ENCODE results near the gene MAD1L1. TPM values are rescaled to one million over a fixed set of nuclear protein-coding genes. Genes with fewer than 3 reads are reported as not detected.
"Not testable (repeated sequence)": the region's sequence is repeated elsewhere in the genome, so short reads cannot be mapped to it uniquely, and the experiment has no call there.

Gene MAD1L1
- polyA plus RNA-seq, 4 donors, result 22.6 to 26.9 (median 24.6) TPM

DNA sequence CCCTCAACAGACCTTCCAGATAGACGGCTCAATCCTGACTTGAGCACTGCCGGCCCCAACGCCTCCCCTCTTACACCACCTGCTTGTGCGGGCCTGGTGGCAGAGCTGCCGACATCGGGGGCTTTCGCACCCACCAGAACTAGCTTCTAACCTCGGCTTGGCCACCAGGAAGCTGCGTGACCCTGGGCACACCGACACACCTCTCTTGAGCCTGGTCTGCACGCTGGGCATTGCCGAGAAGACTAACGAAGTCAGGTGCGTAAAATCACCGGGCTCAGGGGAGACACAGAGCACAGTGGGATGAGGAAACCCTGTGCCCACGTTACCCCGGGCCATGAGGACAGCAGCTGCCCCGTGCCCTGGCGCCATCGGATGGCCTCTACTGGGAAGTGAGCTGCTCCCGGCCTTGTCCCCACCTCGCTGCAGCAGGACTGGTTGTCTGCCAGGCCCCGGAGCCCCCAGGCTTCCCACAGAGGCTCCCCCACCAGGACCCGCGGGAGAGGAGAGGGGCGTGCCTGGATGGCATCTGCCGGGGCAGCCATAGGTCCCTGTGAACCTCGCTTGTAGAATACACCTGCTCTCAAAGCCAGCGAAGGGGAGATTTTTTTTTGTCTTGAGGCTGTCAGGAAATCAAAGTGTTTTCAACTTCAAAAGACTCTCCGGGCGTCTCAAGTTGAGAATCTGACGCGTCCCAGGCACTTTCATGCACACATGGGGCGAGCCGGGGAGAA, 408.4 kb downstream of the MAD1L1 start:
- DNase-seq (ENCODE audit: low read depth in 4 of 4, low spot score in 3 of 4), result not testable (repeated sequence)

DNA sequence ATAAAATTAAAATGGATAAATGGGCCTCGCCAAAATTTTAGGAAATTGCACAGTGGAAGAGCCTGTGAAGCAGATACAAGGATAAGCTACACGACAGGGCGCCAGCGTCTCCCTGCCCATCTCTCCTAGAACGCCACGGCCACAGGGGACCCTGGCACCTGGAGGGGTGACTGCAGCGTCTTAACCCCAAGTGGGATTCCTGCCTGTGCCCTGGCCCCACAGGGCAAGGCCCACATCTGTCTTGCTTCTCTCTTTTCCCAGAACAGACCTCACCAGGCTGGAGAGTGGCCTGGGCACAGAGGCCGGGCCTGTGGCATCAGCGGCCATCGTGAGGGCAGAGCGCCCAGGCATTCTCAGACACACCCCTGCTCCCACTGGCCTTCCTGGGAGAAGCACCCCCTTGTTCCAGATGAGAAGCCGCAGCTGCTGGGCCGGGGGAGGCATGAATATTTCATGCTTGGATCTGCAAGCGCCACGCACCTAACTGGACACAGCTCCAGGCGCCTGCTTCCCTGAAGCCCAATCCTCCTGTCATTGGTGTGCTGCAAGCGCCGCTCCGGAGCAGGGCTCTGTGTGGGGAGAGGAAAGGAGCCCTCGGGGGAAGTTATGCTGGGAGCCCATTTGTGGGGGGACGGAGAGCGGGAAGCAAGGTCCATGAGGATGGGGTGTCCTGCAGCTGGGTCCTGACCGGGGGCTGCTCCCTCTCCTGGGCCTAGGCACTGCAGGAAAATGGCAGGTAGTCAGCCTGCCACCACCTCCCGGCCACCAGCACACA, 409.2 kb downstream of the MAD1L1 start:
- no peak for DNase-seq (ENCODE audit: low read depth in 4 of 4, low spot score in 3 of 4)

DNA sequence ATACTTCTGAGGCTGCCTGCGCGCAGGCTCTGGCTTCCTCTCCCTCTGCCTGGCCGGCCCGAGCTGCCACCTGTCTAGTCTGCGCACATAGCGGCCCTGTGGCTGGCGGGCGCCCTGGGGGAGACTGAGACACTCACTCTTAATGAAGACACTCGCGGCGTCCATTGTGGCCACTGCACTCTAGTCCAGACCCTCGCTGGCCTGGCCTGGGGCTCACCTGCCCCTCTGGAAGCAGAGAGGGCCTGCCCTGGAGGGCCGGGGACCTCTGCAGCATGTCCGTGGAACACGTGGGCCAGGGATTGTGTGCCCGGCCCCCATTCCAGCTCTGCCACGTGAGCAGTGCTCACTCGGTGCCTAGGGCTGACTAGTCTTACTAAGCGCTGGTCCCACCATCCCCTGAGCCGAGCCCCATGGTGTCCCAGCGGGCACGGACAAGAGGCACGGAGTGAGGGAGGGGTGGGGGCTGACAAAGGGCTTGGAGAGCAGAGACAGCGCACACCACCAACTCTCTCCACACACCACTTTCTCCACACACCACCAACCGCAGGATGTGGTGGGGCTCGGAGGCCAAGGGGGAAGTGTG, 413.4 kb downstream of the MAD1L1 start:
- no peak for DNase-seq (ENCODE audit: low read depth in 4 of 4, low spot score in 3 of 4)

DNA sequence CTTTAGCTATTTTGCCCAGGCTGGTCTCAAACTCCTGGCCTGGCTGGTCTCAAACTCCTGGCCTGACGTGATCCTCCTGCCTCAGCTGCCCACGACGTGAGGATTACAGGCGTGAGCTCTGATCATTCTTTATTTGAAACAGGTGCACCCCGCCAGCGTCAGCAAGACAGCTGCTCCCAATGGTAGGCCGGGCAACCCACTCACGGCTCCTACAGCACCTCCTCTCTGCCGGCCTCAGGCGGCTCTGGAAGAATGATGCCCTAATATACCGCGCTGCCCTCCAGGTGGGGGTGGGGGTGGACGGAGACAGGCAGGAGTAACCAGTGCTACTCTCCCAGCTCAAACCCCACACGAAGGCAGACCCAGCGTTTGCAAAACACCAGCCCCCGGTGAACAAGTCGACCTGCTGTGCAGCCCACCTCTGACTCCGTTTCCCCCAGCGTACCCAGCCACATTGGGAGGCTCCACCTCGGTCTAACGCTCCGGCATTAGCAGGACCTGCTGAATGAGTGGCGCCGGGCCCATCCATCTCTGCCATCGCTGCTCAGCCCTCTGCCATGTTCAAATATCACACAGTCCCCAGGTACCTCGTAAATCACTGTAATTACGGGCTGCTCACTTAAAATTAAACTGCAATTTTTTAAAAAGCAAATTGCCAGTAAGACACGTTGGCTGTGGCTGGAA, 414.0 kb downstream of the MAD1L1 start:
- no peak for DNase-seq (ENCODE audit: low read depth in 4 of 4, low spot score in 3 of 4)

DNA sequence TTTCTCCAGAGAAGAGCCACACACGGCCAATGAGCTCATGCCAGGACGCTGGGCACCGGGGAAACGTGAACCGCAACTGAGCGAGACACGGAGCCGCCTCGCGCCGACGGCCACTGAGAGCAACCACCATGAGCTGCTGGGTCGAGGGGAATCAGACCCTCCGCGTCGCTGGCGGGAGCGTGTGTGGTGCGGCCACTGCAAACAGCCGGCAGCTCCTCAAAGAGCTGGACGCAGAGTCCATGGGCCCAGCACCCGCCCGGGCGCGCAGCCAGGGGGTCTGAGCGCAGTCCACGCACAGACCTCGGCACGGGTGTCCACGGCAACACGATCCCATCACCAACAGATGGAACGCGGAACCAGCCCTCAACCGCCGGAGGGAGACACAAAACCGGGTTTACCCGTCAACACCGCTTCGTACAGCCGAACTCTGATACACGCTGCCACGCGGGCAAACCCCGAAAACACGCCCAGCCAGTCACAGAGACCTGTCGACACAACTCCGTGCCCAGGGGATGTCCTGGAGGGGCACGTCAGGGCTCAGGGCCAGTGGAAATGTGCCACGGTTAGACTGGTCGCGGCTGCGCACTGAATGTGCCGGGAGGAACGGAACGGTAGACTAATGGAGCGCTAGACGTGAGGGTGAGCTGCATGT, 415.6 kb downstream of the MAD1L1 start:
- DNase-seq (ENCODE audit: low read depth in 4 of 4, low spot score in 3 of 4), result no peak

DNA sequence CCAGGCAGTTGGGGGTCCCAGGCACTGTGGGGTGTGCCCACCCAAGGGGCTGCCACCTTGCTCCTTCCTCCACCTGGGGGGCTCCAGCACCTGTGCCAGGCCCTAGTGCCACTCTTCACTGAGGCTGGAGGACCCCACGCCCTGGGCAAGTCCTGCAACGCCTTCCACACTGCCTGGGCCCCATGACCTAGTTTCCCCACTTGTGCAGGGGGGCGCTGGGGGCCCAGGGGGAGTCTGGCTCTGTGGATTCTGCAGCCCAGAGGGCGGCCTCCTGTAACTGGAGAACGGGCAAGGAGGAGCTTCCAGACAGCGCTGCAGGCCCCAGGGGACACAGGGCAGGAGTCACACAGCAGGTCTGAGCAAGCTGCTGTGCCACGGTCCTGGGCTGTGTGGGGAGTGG, 416.3 kb downstream of the MAD1L1 start:
- not testable (repeated sequence) for DNase-seq (ENCODE audit: low read depth in 4 of 4, low spot score in 3 of 4)

DNA sequence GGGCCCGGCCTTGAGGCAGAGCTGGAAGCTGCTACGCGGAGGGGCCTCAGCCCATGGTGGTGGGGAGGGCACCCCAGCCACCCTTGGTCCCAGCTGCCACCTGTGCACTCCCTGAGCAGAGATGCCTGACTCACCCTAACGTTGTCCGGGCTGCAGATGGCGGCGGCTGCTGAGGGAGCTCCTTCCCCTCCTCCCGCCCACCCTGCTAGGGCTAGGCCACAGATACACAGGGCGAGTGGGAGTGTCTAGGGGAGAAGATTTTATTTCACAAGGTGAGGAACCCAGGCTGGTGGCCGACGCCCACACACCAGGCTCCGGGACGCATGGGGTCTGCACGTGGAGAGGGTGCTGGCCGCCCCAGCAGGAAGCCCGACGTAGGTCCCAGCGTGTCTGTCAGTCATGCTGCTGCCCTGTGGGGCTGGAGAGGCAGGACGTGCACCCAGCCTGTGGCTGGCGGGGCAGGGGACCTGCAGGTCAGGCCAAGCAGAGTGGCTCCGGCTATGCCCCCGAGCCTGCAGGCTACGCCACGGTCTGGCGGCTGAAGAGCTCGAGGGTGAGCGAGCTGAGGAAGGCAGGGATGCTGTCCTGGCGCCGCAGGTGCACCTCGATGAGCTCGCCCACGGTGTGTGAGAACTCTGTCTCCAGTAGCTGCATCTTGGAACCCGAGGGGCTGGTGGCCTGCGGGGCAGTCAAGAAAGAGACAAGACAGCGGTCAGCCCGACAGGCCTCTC, 417.0 kb downstream of the MAD1L1 start:
- DNase-seq (ENCODE audit: low read depth in 4 of 4, low spot score in 3 of 4), result not testable (repeated sequence)

DNA sequence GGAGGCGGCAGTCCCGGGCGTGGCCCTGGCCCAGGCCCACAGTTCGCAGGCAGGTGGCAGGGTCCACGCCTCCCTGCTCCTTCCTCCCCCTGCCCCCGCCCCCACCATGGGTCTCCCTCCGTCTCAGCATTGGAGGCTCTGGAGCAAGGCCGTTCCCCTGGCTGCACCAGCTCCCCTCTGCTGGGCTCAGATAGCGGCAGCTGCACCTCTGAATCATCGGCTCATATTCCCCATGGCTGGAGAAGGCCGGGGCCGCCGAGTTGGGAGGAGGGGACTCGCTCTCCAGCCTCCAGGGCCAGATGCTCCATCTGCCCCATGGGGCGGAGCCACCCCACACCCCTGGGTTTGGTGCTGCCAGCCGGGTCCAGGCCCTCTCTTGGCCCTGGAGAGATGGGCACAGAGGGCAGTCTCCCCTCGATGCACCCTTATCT, 417.7 kb downstream of the MAD1L1 start:
- DNase-seq (ENCODE audit: low read depth in 4 of 4, low spot score in 3 of 4), result no peak

DNA sequence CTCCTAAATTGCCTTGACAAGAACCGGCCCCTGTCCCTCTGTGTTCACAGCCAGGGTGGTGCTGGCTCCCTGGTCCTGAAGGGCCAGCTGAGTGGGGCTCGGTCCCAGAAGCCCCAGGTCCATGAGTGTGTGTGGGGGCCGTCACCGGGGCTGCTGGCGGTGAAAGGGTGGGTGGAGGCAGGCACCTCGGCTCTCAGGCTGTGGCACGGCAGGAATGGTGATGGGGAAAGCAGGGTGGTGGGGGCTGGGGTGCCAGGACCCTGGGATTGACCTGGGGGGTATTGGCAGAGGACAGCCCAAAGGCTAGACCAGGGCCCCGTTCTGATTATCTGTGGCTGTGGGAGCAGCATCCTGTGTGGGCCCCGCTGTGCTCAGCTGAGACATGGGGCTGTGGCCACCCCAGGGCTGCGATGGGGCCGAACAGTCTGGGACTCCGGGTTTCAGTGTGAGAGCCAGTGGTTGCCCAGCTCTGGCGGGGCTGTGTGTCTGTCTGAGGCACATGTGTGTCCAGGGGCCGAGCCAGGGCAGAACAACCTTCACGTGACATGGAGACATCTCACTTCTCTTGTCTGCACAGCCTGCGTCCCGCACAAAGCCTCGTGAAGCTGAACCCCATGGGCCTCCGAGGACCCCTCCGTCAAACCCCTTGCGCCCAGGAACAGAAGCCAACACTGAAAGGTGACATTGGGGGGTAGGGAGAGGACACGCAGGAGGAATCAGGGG, 418.5 kb downstream of the MAD1L1 start:
- no peak for DNase-seq (ENCODE audit: low read depth in 4 of 4, low spot score in 3 of 4)

DNA sequence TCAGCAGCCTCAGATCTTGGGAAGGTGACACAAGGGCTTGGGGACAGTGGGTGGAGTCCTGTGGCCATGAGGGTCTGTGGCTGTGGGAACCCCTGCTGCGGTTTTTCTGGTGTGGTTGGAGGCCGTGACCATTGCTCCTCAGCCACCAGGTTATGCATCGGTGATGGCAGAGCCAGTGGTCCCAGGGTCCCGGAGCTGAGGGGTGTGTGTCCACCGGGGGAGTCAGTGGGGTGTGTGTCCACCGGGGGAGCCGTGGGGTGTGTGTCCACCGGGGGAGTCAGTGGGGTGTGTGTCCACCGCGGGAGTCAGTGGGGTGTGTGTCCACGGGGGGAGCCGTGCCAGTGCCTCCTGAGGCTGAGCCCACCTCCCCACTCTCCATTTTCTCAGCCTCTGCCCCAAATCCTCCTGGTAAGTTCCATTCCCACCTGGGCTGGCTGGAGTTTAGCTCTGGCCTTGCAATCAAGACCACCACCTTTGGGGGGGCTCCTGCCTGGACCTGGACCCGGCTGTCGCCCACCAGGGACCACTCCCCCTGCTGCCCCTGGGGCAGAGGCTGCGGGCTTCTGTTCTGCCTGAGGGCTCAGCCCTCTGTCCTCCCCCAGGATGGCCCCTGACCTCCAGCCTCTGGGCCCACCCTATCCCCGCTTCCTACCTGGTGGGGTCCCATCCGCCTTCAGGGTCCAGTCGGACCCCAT, 419.2 kb downstream of the MAD1L1 start:
- DNase-seq (ENCODE audit: low read depth in 4 of 4, low spot score in 3 of 4), result no peak

DNA sequence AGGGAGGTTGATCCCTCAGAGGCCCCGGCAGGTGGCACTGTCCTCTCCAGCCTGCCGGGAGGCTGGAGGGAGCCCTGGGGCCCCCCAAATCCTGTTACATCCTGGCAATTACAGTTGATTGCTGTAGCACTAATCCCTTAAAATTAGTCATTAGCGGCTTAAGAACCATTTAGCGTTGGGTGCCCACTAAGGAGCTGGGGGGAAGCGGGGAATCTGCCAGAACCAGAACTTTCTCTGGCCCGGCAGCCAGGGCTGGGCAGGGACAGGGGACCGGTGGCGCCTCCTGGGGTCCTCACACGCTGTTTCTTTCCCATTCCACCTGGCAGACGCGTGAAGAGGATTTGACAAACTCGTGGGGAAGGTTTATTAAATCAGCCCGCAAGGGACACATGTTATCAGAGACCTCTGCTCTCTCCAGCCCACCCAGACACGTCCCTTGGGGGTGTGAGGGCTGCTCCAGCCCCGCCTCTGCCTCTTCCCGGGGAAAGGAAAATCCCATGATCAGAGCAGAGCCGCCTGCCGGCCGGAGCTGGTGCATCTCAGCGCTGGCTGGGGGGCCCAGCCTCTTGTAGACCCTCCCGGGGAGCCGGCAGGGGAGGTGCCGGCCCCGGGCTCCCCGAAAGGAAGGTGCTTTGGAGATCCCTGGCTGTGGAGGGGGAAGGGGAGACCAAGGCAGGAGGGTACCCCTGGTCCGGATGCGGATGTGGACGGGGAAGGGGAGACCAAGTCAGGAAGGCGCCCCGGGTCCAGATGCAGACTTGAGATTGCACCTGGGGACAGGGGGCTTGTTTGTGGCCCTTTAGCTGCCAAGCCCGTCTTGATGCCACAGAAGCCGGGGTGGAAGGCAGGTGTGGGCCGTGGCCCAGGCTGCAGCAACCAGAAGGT, 420.0 kb downstream of the MAD1L1 start:
- no peak for DNase-seq (ENCODE audit: low read depth in 4 of 4, low spot score in 3 of 4)

DNA sequence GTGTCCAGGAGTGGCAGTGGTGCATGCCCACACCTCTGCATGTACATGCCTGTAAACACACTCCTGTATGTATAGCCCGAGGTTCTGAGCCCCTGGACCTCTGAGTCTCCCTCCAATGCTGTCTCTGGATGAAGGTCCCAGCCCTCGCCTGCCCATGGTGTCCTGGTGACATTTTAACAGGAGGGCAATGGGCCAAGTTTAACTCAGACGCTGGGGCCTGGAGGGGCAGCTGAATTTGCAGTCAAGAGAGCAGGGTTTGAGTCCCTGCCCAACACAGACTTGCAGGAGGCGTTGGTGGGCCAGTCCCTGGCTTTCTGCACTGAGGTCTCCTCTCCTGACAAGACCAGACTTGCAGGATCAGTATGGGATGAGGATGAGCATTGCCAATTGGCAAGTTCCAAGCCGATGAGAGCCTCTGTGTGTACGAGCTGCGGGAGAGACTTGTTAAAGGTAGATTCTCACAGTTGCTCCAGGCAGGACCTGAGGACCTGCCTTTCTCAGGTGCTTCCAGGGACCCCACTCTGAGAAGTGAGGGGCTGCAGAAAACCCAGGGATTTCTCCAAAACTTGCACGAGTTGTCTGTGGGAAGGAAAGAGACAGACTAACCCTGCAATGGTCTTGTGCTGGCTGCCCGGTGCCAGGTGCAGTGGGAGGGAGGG, 420.8 kb downstream of the MAD1L1 start:
- DNase-seq (ENCODE audit: low read depth in 4 of 4, low spot score in 3 of 4), result no peak

DNA sequence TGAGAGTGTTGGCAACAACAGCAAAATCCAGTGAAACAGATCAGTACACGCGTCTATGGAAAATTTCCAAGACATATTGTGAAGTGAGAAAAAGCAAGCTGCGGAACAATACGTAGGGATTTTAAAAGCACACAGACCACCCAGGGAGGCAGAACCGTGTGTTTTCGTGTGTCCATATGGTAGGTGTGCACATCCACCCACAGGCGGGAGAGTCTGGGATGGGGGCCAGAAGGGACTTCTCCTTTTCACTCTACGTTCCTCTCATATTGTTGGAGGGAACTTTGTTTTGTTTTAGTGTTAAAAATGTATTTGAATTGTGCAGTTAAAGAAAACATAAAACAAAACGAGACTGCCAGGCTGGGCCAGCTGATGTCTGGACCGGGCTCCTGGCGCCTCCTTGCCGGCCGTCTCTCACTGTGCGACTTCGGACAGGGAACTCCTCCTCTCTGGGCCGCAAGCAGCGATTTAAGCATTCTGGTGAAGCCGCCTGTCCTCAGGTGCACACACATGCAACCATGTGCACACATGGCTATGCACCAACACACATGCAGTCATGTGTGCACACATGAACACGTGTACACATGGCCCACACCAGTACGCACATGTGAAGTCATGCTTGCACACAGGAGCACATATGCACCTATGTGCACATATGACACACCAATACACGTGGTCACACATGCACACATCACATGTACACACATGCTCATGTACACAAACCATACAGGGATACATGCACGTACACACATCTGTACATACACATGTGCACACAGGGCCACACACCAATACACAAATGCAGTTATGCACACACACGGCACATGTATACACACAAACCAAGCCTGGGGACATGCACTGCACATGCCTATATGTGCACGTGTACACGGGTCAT, 421.5 kb downstream of the MAD1L1 start:
- DNase-seq (ENCODE audit: low read depth in 4 of 4, low spot score in 3 of 4), result no peak

DNA sequence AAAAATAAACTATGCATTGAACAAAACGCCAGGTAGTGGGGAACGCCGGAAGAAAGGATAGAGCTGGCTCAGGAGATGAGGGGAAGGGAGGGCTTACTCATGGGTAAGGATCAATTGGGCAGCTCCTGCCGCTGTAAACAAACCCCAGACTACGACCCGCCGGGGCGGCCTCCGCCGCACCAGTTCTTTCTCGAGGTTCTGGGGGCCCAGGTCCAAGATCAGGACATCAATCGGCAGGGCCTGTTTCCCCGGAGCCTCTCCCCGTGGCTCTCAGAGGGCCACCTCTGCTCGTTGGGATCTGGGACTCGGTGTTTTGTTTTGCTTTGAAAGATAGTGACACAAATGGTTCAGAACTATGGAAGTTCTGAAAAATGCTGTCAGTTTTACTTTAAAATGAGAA, 422.2 kb downstream of the MAD1L1 start:
- DNase-seq (ENCODE audit: low read depth in 4 of 4, low spot score in 3 of 4), result no peak

DNA sequence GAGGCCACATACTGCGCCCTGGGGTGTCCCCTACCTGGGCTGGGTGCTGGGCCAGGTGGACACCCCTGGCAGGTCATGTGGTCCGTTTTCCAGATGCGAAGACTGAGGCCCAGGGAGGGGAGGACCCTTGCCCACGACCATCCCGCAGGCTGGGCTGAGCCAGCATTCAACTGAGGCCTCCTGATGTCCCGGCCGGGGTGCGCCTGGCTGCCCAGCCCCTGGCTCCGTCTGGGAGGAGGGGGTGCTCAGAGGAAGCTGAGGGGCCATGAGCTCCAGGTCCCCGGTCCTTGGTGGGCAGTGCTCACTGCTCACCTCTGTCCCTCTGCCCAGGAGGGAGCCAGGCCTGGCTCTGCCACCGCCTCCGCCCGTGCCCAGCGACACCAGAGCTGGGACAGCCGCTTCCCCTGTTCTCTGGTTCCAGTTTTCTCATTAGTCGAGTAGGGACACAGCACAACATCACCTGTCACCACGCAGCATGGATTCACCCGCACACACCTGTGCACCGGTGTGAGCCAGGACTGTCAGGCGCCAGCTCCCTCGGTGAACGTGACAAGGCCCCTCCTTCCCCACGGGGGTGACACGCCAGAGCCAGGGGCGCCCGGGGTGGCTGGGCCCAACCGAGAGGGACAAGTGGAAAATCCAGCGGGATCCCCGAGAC, 423.0 kb downstream of the MAD1L1 start:
- DNase-seq (ENCODE audit: low read depth in 4 of 4, low spot score in 3 of 4), result no peak

DNA sequence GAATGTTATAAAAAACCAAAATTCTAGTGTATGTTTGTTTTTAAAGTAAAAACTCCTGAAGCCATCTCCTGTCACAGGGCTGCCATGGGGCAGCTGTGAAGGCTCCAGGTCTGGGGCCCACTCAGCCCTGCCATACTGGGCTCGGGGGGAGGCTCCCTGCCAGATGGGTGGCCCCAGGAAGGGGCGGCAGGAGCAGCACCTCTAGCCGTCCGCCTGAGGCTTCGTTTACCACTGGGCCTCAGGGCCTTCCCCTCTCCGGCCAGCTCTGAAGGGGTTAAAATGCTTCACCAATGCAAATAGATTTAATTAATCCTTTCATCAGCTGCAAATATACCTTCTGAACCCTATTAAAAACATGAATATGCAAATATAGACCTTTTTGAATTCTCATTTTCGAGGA, 423.7 kb downstream of the MAD1L1 start:
- no peak for DNase-seq (ENCODE audit: low read depth in 4 of 4, low spot score in 3 of 4)
